HG03469 (cell line): ENCODE results near the gene PRKCH.

Experiments
- ATAC-seq: cut with Tn5 transposase; IDR thresholded peaks from one replicate; pipeline ENCODE4 v1.9.1; 2021; ENCODE audit warnings: mild to moderate bottlenecking, moderate library complexity, moderate number of reproducible peaks; ENCODE audit not compliant: unreplicated experiment

PRKCH gene

DNA sequence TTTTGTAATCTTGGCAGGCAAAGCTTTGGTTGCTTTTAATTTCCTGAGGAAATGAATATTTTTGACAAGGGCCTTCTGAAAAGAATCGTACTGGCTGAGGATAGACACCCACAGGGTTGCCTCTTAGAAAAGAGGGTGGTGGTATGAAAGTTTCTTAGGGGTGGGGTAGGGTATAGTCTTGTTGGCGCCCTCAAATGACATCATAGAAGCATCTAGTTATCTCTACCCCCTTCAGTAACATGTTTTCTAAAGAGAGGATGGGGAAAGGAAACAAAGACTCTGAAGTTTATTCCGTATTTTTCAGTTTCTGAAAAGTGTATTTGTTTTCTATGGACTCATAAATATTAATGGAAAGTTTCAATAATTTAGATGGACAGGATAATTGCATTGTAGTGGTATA lies 13.7 kb downstream of the PRKCH start:
- no peak for ATAC-seq

- no peak for ATAC-seq
Observed at GRCh38 chr14:61335671-61336275, 14.4 kb downstream of the PRKCH start.

DNA sequence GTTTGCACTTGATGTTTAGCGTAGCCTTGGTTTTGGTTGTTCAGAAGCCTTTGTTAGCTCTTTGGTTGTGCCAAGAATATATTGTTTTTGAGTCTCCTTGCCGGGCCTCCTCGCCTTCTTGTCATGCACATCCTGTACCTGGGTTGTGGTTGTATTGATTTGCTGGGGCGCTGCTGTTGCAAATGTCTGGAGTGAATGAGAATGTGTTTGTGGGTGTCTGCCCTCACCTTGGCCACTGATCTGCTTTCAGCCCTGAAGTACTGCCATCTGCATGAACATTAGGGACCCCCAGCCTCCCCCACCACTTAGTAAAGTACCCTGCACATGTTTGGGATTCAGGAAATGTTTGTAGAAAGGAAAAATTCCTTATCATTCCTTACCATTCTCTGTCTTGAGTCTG lies 16.5 kb downstream of the PRKCH start:
- no peak for ATAC-seq

DNA sequence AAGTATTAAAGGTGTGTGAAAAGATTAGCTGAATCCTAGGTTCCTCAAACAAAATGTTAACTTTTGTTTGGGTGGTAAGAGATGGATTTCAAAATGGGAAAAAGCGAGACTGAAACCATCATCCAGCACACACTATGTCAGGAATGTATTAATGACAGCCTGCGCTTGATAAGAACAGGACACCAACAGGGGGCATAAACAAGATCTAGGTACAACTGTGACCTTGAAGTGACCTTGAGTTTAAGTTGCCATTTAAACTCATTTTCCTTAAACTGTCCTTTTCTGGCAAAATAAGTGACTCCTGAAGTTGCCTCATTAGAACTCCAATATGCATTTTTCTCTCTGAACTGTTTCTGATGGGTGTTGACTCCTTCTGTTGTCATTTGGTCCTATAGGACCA lies 17.1 kb downstream of the PRKCH start:
- ATAC-seq: no peak

- ATAC-seq: no peak
Observed at GRCh38 chr14:61341275-61342206, 20.2 kb downstream of the PRKCH start.

DNA sequence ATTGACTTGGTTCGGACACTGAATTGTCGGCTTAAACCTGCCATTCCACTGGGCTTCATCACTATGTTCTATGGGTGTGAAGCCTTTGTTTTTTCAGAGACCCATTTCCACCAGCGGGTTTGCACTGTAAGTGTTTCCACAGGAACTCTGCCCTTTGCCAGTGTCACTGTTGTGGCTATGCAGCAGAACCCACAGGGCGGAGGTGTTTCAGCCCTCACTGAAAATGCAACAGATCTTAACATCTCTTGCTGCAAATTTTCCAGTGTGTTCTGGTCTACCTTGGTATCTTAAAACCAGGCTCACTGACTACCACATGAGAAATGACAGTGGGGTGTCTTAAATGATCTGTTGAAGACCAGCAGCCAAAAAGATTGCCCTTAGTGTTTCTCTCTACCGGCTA lies 21.1 kb downstream of the PRKCH start:
- ATAC-seq: no peak

- ATAC-seq: no peak
Observed at GRCh38 chr14:61342932-61343331, 21.6 kb downstream of the PRKCH start.

GRCh38 chr14:61343471-61343870 lies 22.1 kb downstream of the PRKCH start:
- no peak for ATAC-seq

DNA sequence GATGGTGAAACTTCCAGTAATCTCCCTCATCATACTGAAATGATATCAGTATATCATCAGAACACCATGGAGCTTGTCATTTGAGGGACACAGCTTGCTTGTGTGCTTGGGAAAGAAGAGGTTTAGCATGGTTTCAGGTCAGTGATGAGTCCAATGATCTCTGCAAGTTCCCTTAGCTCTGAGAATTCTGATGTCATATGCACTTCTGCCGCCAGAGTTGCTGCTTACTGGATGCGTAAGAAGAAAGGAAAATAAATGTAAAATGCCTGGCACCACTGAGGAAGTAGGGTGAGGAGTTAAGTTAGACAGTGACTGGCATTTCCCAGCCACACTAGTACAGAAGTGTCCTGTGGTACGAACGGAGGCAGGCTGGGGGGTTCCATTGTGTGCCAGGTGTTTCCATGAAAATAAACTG lies 22.6 kb downstream of the PRKCH start:
- no peak for ATAC-seq

- no peak for ATAC-seq
Observed at GRCh38 chr14:61344437-61345150, 23.2 kb downstream of the PRKCH start.

- ATAC-seq: no peak
Observed at GRCh38 chr14:61345151-61345482, 23.7 kb downstream of the PRKCH start.

GRCh38 chr14:61346221-61346620 lies 24.8 kb downstream of the PRKCH start:
- no peak for ATAC-seq

GRCh38 chr14:61346793-61347192 lies 25.4 kb downstream of the PRKCH start:
- no peak for ATAC-seq

- no peak for ATAC-seq
Observed at GRCh38 chr14:61347826-61348443, 26.6 kb downstream of the PRKCH start.

GRCh38 chr14:61350427-61351270 lies 29.3 kb downstream of the PRKCH start:
- ATAC-seq: no peak

DNA sequence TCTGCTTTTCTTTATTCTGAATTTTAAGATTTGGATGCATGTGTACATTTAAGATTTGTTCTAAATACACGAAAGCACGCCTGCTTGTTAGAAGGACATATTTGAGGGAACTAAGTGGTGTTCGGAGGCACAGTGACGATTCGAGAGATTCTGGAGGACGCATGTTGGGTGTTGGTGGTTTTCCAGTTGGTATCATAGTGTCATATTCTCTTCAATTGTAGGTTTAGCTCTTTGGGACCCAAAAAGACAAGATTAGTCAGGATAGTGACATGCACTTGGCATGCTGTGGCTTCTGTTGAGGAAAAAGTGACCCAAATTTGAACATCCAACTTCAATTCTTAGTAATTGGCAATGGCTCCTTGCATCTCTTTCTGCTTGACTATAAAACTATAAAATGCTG lies 30.1 kb downstream of the PRKCH start:
- no peak for ATAC-seq

DNA sequence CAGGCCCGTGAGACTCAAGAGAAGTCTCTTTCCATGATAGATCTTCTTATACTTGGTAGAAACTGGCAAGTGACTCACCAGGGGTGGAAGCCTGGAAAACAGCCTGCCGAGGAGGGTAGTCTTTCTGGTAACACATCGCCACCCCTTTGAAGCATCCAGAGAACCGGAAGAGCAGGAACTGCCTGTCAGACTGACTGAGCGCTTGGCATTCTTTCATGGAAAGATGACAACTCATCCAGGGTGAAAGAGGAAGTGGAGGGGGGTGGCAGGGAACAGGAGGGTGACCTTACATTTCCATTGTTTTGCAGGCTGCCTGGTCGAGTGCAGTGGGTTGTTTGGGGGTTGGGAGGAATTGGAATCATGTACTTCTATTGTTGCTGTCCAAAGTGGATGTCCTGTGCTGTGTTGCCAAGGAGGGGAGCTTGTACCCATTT lies 34.5 kb downstream of the PRKCH start:
- no peak for ATAC-seq

GRCh38 chr14:61357123-61357522 lies 35.7 kb downstream of the PRKCH start:
- no peak for ATAC-seq

- ATAC-seq: no peak
Observed at GRCh38 chr14:61358554-61359226, 37.3 kb downstream of the PRKCH start.
